Lower lobe of right lung (tissue), 2 donors: ENCODE results near the gene MIF. TPM values are rescaled to one million over a fixed set of nuclear protein-coding genes. Genes with fewer than 3 reads are reported as not detected.
"Not testable (repeated sequence)": the region's sequence is repeated elsewhere in the genome, so short reads cannot be mapped to it uniquely, and the experiment has no call there.

Experiments
- ATAC-seq, 2 donors: fragments of 200-7000 bp; cut with Tn5 transposase; one replicate each; pipeline ENCODE4 v1.9.1; 2020 to 2022; ENCODE audit warnings: mild to moderate bottlenecking in 2 of 2, moderate library complexity in 2 of 2
- DNase-seq: peaks from one replicate; pipeline ENCODE4 v3.0.0-alpha.2; 2020
- H3K27ac ChIP-seq: fragments of 200-600 bp; one replicate; pipeline ENCODE4 v1.8.0; 2022
- H3K27me3 ChIP-seq: fragments of 200-600 bp; one replicate; pipeline ENCODE4 v1.8.0; 2022; ENCODE audit warnings: low read depth
- H3K36me3 ChIP-seq: fragments of 200-600 bp; one replicate; pipeline ENCODE4 v1.8.0; 2022; ENCODE audit warnings: mild to moderate bottlenecking
- H3K4me1 ChIP-seq: fragments of 200-600 bp; one replicate; pipeline ENCODE4 v1.8.0; 2022
- H3K4me3 ChIP-seq: fragments of 200-600 bp; one replicate; pipeline ENCODE4 v1.8.0; 2022; ENCODE audit warnings: mild to moderate bottlenecking
- H3K9me3 ChIP-seq: fragments of 200-600 bp; one replicate; pipeline ENCODE4 v1.8.0; 2022
- intact Hi-C: fragments of 100-400 bp; cut with DNase I; formaldehyde crosslinking; loops from one replicate; pipeline ENCODE4 v1.11.0; 2022
- total RNA-seq: library from RNA; stranded (reverse); fragmentation: NEBNext Ultra II Directional; extraction: Animal tissue kit (Norgen Biotek cat#: 25700); gene quantifications from one replicate; pipeline ENCODE4 v1.2.1, GENCODE V29; 2021
- TF ChIP-seq, protein P1 (sequence below): fragments of 200-600 bp; IDR thresholded peaks from one replicate; pipeline ENCODE4 v1.8.0; 2022; ENCODE audit warnings: antibody characterized with exemption, mild to moderate bottlenecking
- donor health status: DM: no; HTN: yes; CAD: no; lungs with severe emphysema.

Gene MIF
- total RNA-seq, 1 donor from 2014 or later: 231 TPM

DNA sequence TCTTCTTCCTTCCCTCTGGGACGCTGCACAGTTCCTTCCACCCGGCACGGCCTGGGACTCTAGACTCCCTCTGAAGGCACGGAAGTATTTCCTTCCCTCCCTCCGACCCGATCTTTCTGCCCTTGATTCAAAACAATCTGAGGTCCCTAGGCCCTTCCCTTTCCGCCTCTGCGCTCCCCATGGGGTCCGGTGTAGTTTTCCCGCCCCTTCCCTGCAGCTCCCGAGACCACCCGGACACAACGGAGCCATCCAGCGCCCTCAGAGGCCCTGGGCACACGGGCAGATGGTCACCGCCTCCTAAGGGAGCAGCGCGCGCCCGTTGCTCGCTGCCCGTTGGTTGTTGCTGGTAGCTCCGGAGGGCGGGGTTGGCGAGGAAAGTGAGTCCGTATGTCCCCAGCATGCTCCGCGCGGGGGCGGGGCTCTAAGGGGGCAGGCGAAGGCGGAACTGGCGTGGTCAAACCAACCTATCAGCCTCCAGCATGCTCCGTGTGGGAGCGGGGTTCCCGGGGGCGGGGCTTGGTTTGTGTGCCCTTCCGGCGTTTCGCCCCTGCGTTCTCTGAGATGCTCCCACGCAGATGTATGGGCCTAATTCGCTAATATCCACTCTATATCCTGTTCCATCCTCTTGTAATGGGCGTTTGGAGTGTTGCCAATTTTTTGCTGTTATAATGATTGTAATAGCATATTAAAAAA lies 19.6 kb downstream of the MIF start:
- no peaks in the 10 kb centered on the region for H3K27me3 ChIP-seq
- H3K27ac ChIP-seq: peak overlapping the region; percentile 88
- intact Hi-C loops: no loop called here
- TF ChIP-seq, protein P1, sequence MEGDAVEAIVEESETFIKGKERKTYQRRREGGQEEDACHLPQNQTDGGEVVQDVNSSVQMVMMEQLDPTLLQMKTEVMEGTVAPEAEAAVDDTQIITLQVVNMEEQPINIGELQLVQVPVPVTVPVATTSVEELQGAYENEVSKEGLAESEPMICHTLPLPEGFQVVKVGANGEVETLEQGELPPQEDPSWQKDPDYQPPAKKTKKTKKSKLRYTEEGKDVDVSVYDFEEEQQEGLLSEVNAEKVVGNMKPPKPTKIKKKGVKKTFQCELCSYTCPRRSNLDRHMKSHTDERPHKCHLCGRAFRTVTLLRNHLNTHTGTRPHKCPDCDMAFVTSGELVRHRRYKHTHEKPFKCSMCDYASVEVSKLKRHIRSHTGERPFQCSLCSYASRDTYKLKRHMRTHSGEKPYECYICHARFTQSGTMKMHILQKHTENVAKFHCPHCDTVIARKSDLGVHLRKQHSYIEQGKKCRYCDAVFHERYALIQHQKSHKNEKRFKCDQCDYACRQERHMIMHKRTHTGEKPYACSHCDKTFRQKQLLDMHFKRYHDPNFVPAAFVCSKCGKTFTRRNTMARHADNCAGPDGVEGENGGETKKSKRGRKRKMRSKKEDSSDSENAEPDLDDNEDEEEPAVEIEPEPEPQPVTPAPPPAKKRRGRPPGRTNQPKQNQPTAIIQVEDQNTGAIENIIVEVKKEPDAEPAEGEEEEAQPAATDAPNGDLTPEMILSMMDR: no peak
- H3K4me1 ChIP-seq: peaks cover 6% of the 10 kb centered on the region
- H3K9me3 ChIP-seq: no peaks in the 10 kb centered on the region
- peak; percentile 99 to 100 for ATAC-seq
- H3K4me3 ChIP-seq: peak overlapping the region; percentile 64
- H3K36me3 ChIP-seq: no peaks in the 10 kb centered on the region
- DNase-seq: peak; percentile 100

- Histone ChIP-seq H3K27ac (no peak overlapping the region), H3K9me3 (no peaks in the 10 kb centered on the region), H3K4me3 (no peak overlapping the region), H3K4me1 (peaks cover 6% of the 10 kb centered on the region), H3K36me3 (no peaks in the 10 kb centered on the region), H3K27me3 (no peaks in the 10 kb centered on the region)
- intact Hi-C loops: no loop called here
- TF ChIP-seq, protein P1: no peak
- DNase-seq (no peak), ATAC-seq (no peak)
These were observed 21.1 kb downstream of the MIF start for GRCh38 chr22:23915290-23915689.

DNA sequence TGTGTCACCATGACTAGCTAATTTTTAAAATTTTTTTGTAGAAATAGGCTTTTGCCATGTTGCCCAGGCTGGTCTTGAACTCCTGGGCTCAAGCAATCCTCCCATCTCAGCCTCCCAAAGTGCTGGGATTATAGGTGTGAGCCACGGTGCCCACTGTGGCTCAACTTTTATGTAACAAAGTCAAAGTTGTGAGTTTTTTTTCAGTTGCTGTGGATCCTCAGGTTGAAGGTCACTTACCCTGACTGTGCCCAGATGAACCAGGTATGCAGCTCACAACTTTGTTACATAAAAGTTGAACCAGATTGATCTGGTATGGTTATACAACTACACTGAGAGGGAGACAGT lies 26.1 kb downstream of the MIF start:
- intact Hi-C loops: loop anchor here (10.0 kb wide), 1 partner anchor 55 kb away; the partner anchor contains the start of gene DDT
- not testable (repeated sequence) for ATAC-seq, H3K4me1 ChIP-seq, DNase-seq, H3K27me3 ChIP-seq, H3K27ac ChIP-seq, H3K36me3 ChIP-seq, H3K9me3 ChIP-seq, H3K4me3 ChIP-seq

DNA sequence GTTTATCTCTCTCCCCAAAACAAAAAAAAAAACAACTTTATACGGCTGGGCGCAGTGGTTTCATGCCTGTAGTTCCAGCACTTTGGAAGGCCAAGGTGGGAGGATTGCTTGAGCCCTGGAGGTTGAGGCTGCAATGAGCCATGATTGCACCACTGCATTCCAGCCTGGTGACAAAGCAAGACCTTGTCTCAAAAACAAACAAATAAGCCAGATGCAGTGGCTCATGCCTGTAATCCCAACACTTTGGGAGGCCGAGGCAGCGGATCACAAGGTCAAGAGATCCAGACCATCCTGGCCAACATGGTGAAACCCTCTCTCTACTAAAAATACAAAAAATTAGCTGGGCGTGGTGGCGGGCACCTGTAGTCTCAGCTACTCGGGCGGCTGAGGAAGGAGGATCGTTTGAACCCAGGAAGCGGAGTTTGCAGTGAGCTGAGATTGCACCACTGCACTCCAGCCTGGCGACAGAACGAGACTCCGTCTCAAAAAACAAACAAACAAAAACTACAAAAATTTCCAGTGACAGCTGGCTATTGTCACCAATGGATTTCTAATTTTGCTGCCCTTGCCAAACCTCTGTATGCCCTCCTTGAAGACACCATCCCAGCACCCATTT lies 27.5 kb downstream of the MIF start:
- H3K9me3 ChIP-seq, H3K4me3 ChIP-seq, DNase-seq, H3K27ac ChIP-seq, ATAC-seq, H3K4me1 ChIP-seq, H3K27me3 ChIP-seq: not testable (repeated sequence)
- intact Hi-C loops: loop anchor here (10.0 kb wide), 1 partner anchor 53 kb away; the partner anchor contains the start of gene DDT
- peaks cover 15% of the 10 kb centered on the region for H3K36me3 ChIP-seq

- TF ChIP-seq, protein P1: no peak
These were observed 28.7 kb downstream of the MIF start for GRCh38 chr22:23922921-23923320.

DNA sequence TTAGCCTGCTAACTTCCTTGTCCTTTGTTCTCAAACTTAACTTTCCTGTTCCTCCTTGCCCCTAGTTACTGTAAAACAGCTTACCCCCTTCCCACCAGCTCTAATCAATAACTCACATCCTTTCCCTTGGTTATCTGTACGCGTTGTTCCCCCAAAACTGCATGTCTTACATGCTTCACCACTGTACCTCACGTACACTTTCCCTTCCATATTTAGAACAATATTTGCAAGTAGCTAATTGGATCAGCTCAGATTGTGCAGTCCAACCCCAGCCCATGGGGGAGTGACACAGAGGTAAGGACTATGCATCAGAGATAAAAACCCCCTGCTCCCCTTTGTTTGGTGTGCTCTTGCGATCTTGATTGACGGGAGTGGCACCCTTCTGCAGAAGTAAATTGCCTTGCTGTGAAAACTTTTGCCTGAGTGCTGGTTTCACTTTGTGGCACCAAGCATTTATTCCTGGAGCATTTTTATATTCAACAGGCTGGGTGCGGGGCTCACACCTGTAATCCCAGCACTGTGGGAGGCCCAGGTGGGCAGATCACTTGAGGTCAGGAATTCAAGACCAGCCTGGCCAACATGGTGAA lies 30.9 kb downstream of the MIF start:
- intact Hi-C loops: loop anchor here (10.0 kb wide), 1 partner anchor 50 kb away; the partner anchor contains the start of gene DDT
- Histone ChIP-seq H3K27me3 (no peaks in the 10 kb centered on the region), H3K4me3 (no peak overlapping the region), H3K36me3 (peaks cover 23% of the 10 kb centered on the region), H3K4me1 (no peaks in the 10 kb centered on the region), H3K9me3 (no peaks in the 10 kb centered on the region), H3K27ac (no peak overlapping the region)
- no peak for DNase-seq
- ATAC-seq: no peak
- TF ChIP-seq, protein P1: no peak

More at GRCh38 chr22:23922921-23923320, 28.7 kb downstream of the MIF start:
- DNase-seq (no peak), ATAC-seq (no peak)
- Histone ChIP-seq H3K27ac (no peak overlapping the region), H3K4me3 (no peak overlapping the region), H3K36me3 (peaks cover 15% of the 10 kb centered on the region), H3K9me3 (no peaks in the 10 kb centered on the region), H3K4me1 (no peaks in the 10 kb centered on the region), H3K27me3 (no peaks in the 10 kb centered on the region)
- intact Hi-C loops: loop anchor here (10.0 kb wide), 1 partner anchor 52 kb away; the partner anchor contains the start of gene DDT
